Smooth muscle cell (in vitro differentiated cells): Measurements from ENCODE around the gene ARL13A. TPM values are rescaled to one million over a fixed set of nuclear protein-coding genes. Genes with fewer than 3 reads are reported as not detected.
"Not testable (repeated sequence)": the region's sequence is repeated elsewhere in the genome, so short reads cannot be mapped to it uniquely, and the experiment has no call there.

Source experiments
- DNase-seq: peaks from one replicate; lab custom pipeline; 2025; ENCODE audit not compliant: unreplicated experiment; lab: John Stamatoyannopoulos, UW
- H2AFZ ChIP-seq: fragments of 200-600 bp; sonication (generic); 2 replicates; pipeline ENCODE4 v1.6.0; 2016; ENCODE audit warnings: antibody characterized with exemption, low read depth, mild to moderate bottlenecking
- H3F3A ChIP-seq: fragments of 200-600 bp; sonication (generic); 2 replicates; pipeline ENCODE4 v1.6.0; 2017; ENCODE audit warnings: antibody characterized with exemption, low read depth
- H3K27ac ChIP-seq: fragments of 200-600 bp; sonication (generic); 2 replicates; pipeline ENCODE4 v1.5.1; 2016; ENCODE audit warnings: low read depth, mild to moderate bottlenecking
- H3K27me3 ChIP-seq: fragments of 200-600 bp; sonication (generic); 2 replicates; pipeline ENCODE4 v1.6.1; 2016; ENCODE audit warnings: low read depth, mild to moderate bottlenecking
- H3K36me3 ChIP-seq: fragments of 200-600 bp; sonication (generic); 2 replicates; pipeline ENCODE4 v1.5.1; 2016; ENCODE audit warnings: low read depth
- H3K4me1 ChIP-seq: fragments of 200-600 bp; sonication (generic); 2 replicates; pipeline ENCODE4 v1.5.1; 2016; ENCODE audit warnings: low read depth
- H3K4me2 ChIP-seq: fragments of 200-600 bp; sonication (generic); 2 replicates; pipeline ENCODE4 v1.6.0; 2016; ENCODE audit warnings: mild to moderate bottlenecking
- H3K4me3 ChIP-seq: fragments of 200-600 bp; sonication (generic); 2 replicates; pipeline ENCODE4 v1.5.1; 2016; ENCODE audit warnings: mild to moderate bottlenecking
- H3K79me2 ChIP-seq: fragments of 200-600 bp; sonication (generic); 2 replicates; pipeline ENCODE4 v1.6.0; 2016; ENCODE audit warnings: low read depth, mild to moderate bottlenecking
- H3K9ac ChIP-seq: fragments of 200-600 bp; sonication (generic); 2 replicates; pipeline ENCODE4 v1.6.0; 2016; ENCODE audit warnings: low read depth
- H3K9me3 ChIP-seq: fragments of 200-600 bp; sonication (generic); replicated peaks from 2 replicates; pipeline ENCODE4 v1.5.1; 2016; ENCODE audit warnings: low read depth
- H4K20me1 ChIP-seq: fragments of 200-600 bp; sonication (generic); 2 replicates; pipeline ENCODE4 v1.6.0; 2016; ENCODE audit warnings: low read depth
- WGBS: methylation state at CpG from one replicate; pipeline ENCODE4 v1.1.7; 2016; ENCODE audit warnings: low lambda C conversion rate; 5-methylcytosine and 5-hydroxymethylcytosine counted together
- polyA plus RNA-seq: library from polyadenylated mRNA; unstranded; fragments of >200 nt; fragmentation: Nextera tagmentation; extraction: Ambion mirVana; gene quantifications from 2 replicates; pipeline ENCODE4 v1.2.1, GENCODE V29; 2016
- total RNA-seq: library from RNA; depleted of rRNA; stranded (reverse); fragments of >200 nt; gene quantifications from 2 replicates; pipeline ENCODE4 v1.2.3, GENCODE V29; 2014
- TF ChIP-seq, protein P1 (sequence below): fragments of 200-600 bp; sonication (generic); IDR thresholded peaks from 2 replicates; pipeline ENCODE4 v1.5.1; 2017; ENCODE audit warnings: borderline replicate concordance, mild to moderate bottlenecking, antibody characterized with exemption; ENCODE audit not compliant: insufficient read depth, poor library complexity, severe bottlenecking

Gene ARL13A
- total and polyA plus RNA-seq, 2 experiments from 2014 or later: not detected

DNA sequence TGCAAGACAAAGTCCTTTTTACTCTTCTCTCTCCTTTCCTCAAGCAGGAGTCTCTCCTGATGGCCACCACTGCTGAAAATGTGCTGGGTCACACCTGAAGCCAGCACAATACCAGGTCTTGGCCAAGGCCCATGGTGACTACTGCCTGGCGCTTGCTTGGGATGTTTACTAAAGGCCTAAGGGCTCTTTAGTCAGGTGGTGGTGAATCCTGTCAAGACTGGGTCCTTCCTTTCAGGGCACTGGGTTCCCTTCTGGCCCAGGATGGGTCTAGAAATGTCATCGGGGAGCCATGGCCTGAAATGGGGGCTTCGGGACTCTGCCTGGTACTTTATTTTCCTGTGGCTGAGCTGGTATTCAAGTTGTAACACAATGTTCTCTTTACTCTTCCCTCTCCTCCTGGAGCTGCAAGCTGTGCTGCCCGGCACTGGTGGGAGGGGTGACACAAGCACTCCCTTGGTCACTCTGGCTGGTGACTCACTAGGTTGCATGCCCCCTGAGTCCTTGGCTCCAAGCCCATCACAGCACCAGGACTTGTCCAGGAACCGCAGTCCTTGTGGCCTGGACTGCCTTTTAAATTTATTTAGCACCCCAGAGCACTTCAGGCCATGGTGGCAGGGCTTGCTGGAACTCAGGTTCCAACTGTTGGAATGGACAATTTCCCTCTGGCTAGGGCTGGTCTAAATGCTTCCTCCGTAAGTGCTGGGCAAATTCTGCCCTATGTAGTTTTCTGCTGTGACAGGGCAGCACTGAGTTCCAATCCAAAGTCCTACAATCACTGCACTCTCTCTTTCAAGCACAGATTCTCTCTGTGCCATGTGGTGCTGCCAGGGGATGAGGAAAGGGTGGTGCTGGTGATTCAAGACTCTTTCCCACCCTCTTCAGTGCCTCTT, 11.3 kb downstream of the ARL13A start:
- Histone ChIP-seq H4K20me1 (no peaks in the 10 kb centered on the region), H3K4me1 (no peaks in the 10 kb centered on the region), H3K27ac (no peak overlapping the region), H3K9me3 (no peaks in the 10 kb centered on the region), H3F3A (no peaks in the 10 kb centered on the region), H2AFZ (no peak overlapping the region), H3K4me2 (no peak overlapping the region), H3K36me3 (no peaks in the 10 kb centered on the region), H3K9ac (no peak overlapping the region), H3K27me3 (no peaks in the 10 kb centered on the region), H3K79me2 (no peaks in the 10 kb centered on the region), H3K4me3 (no peak overlapping the region)
- WGBS: 77% methylated on average over 6 of the region's 6 CpGs
- DNase-seq: no peak
- TF ChIP-seq, protein P1, sequence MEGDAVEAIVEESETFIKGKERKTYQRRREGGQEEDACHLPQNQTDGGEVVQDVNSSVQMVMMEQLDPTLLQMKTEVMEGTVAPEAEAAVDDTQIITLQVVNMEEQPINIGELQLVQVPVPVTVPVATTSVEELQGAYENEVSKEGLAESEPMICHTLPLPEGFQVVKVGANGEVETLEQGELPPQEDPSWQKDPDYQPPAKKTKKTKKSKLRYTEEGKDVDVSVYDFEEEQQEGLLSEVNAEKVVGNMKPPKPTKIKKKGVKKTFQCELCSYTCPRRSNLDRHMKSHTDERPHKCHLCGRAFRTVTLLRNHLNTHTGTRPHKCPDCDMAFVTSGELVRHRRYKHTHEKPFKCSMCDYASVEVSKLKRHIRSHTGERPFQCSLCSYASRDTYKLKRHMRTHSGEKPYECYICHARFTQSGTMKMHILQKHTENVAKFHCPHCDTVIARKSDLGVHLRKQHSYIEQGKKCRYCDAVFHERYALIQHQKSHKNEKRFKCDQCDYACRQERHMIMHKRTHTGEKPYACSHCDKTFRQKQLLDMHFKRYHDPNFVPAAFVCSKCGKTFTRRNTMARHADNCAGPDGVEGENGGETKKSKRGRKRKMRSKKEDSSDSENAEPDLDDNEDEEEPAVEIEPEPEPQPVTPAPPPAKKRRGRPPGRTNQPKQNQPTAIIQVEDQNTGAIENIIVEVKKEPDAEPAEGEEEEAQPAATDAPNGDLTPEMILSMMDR: no peak

DNA sequence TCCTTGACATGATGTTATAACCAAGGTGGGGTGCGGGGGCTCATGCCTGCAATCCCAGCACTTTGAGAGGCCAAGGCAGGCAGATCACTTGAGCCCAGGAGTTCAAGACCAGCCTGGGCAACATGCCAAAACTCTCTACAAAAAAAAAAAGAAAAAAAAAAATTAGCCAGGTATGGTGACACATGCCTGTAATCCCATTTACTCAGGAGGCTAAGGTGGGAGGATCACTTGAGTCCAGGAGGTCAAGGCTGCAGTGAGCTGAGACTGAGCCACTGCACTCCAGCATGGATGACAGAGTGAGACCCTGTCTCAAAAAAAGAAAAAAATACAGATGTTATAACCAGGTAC, 12.0 kb downstream of the ARL13A start:
- not testable (repeated sequence) for H3K4me3 ChIP-seq, H3F3A ChIP-seq, H3K9me3 ChIP-seq, H3K27ac ChIP-seq, H3K79me2 ChIP-seq, H3K4me2 ChIP-seq, H3K36me3 ChIP-seq, H2AFZ ChIP-seq, H3K4me1 ChIP-seq, H4K20me1 ChIP-seq, H3K27me3 ChIP-seq, H3K9ac ChIP-seq, DNase-seq
- WGBS: 93% methylated on average over 1 of the region's 1 CpG

DNA sequence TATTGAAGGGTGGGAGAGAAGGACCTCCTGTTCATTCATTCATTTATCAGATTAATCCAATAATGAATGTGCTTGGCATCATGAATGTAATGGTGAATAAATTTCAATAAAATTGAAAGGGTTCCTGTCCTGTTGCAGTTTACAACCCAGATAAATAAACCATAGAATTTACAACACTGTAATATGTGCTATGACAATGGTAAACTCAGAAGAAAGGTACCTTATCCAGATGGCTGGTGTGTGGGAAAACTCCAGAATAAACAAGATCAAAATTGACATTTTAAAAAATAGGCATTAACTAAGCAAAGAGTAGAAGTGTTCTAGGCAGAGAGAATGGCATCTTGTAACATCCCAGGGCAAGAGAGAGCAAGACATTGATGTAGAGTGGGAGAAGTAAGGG, 15.3 kb downstream of the ARL13A start:
- H3K36me3 ChIP-seq: no peaks in the 10 kb centered on the region
- no peak overlapping the region for H3K27ac ChIP-seq
- no peak for DNase-seq
- no peak overlapping the region for H3K4me3 ChIP-seq
- no peaks in the 10 kb centered on the region for H3F3A ChIP-seq
- H4K20me1 ChIP-seq: no peaks in the 10 kb centered on the region
- no peak overlapping the region for H3K4me2 ChIP-seq
- H3K9me3 ChIP-seq: no peaks in the 10 kb centered on the region
- H3K27me3 ChIP-seq: no peaks in the 10 kb centered on the region
- H3K9ac ChIP-seq: no peak overlapping the region
- TF ChIP-seq, protein P1: no peak
- no peaks in the 10 kb centered on the region for H3K79me2 ChIP-seq
- H3K4me1 ChIP-seq: no peaks in the 10 kb centered on the region
- H2AFZ ChIP-seq: no peak overlapping the region

DNA sequence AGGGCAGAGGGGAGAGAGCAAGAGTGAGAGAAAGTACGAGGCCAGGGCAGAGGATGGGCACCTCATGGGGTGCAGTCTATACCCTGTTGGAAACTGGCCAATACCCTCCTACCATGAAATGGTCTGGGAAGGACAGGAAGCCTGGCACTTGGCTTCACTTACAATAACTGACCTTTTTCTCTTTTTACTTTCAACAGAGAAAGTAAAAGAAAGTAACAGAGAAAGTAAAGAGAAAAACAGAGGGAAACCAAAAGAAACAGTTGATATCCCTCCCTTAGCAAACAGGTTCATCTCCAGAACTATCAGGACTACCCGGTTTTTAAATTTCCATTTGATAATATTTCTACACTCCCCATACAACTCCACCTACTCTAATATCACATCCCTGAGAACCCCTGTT, 20.6 kb downstream of the ARL13A start:
- WGBS: 76% methylated on average over 2 of the region's 2 CpGs
- H3F3A ChIP-seq: no peaks in the 10 kb centered on the region
- H4K20me1 ChIP-seq: no peaks in the 10 kb centered on the region
- no peak overlapping the region for H3K27ac ChIP-seq
- H3K9ac ChIP-seq: no peak overlapping the region
- H2AFZ ChIP-seq: no peak overlapping the region
- H3K4me2 ChIP-seq: no peak overlapping the region
- H3K79me2 ChIP-seq: no peaks in the 10 kb centered on the region
- H3K4me3 ChIP-seq: no peak overlapping the region
- DNase-seq: no peak
- TF ChIP-seq, protein P1: no peak
- no peaks in the 10 kb centered on the region for H3K9me3 ChIP-seq
- H3K4me1 ChIP-seq: no peaks in the 10 kb centered on the region
- no peaks in the 10 kb centered on the region for H3K36me3 ChIP-seq
- H3K27me3 ChIP-seq: no peaks in the 10 kb centered on the region
